ENCODE results near the gene ZFP30. TPM values are rescaled to one million over a fixed set of nuclear protein-coding genes. Genes with fewer than 3 reads are reported as not detected.

The ZFP30 gene
- 6.5 to 9.2 TPM (median 8.1 TPM) in 5 replicates for total RNA-seq (2022; extraction: Qiagen RNA extraction; ENCODE audit: low read depth)

DNA sequence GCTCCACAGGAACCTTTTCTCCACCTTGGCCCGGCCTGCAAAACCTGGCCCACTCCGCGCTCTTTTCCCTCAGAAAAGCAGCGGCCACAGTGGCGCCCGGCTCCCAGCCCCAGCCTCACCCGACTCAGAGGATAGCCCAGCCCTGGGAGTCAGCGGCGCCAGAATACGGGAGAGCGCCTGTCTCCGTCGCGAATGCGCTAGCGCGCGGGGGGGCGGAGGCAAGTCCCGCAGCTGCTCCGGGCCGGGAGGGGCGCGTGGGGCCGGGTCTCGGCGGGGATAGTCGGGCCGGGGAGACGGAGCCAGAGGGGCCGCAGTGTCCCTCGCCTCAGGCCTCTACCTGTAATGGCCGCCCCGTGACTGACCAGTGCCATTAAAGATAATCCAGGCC, at the start of gene ZFP30:
TSS of gene ZFP30 (minus strand) at position 165 of the 388 bp plus-strand sequence. CDS start 7,643 bp downstream, outside the sequence.

DNA sequence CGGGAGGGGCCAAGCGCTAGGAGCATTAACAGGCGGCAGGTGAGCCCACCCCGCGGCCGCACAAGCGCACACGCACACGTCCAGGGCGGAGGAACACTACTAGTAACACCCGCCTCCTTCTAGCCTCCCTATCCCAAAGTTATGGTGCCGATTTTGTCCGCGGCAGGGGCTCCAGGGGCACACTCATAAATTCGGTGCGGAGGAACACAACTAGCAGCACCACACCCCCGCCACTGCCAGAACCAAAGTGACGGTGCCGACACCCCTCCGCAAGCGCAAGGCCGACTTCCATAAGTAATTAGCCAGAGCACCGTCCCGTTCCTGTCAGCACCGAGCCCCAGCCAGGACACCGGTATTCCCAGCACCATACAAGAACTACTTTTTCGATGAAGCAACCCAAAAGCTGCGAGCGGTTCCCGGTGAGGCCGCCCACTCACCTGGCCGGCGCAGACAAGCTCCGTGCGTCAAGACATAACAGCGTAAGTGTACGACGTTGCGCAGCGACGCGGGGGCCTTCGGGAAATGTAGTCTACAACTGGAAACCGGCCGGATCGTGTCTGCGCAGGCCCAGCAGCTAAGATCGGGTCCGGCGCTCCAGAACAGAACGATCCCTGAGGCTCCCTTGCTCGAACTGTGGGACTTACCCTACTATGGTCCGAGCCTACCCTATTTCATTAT, 60.8 kb downstream of the ZFP30 start, which contains the start of the genes ZNF540 and ZNF571:
TSS of gene ZNF540 (plus strand) at position 573 of the 678 bp plus-strand sequence. CDS start 3,572 bp downstream, outside the sequence.
TSS of gene ZNF571 (minus strand) at position 489 of the 678 bp plus-strand sequence. CDS start 8,116 bp downstream, outside the sequence.

Other genes with a start within 250 kb of the ZFP30 start
- gene ZNF569, start 188.0 kb downstream of the ZFP30 start, total RNA-seq (2022; extraction: Qiagen RNA extraction; ENCODE audit: low read depth) = 3.7 to 5.8 TPM (median 5.0 TPM) in 5 replicates
- 2.6 to 4.2 TPM (median 4.0 TPM) in 5 replicates for gene ZNF570, start 186.1 kb downstream of the ZFP30 start, total RNA-seq (2022; extraction: Qiagen RNA extraction; ENCODE audit: low read depth)
- 0.03 TPM in 1 of 5 replicates, not detected in the others for gene ZNF793, start 148.5 kb downstream of the ZFP30 start, total RNA-seq (2022; extraction: Qiagen RNA extraction; ENCODE audit: low read depth)
- 0.72 to 1.1 TPM (median 0.99 TPM) in 5 replicates for gene ZNF571, start 60.7 kb downstream of the ZFP30 start, total RNA-seq (2022; extraction: Qiagen RNA extraction; ENCODE audit: low read depth)
- gene ZNF540, start 60.6 kb downstream of the ZFP30 start, total RNA-seq (2022; extraction: Qiagen RNA extraction; ENCODE audit: low read depth) = 0.07 TPM in 2 of 5 replicates, not detected in the others
- gene ZNF607, start 64.3 kb upstream of the ZFP30 start, total RNA-seq (2022; extraction: Qiagen RNA extraction; ENCODE audit: low read depth) = 4.5 to 6.2 TPM (median 5.5 TPM) in 5 replicates
- gene ZNF573, start 124.1 kb upstream of the ZFP30 start, total RNA-seq (2022; extraction: Qiagen RNA extraction; ENCODE audit: low read depth) = 1.7 to 3.1 TPM (median 2.4 TPM) in 5 replicates

All from A549 treated with DMSO at 1 μM for 4 hours (cell line).